Sciatic nerve (tissue), 2 donors: ENCODE data around the gene TMEM161A. TPM values are rescaled to one million over a fixed set of nuclear protein-coding genes. Genes with fewer than 3 reads are reported as not detected.
"Not testable (repeated sequence)": the region's sequence is repeated elsewhere in the genome, so short reads cannot be mapped to it uniquely, and the experiment has no call there.

Experiments used
- ATAC-seq: fragments of 200-7000 bp; cut with Tn5 transposase; one replicate; pipeline ENCODE4 v1.9.1; 2020; ENCODE audit warnings: mild to moderate bottlenecking, moderate library complexity
- DNase-seq: peaks from one replicate; pipeline ENCODE4 v3.0.0-alpha.2; 2020; ENCODE audit warnings: low spot score
- intact Hi-C: fragments of 100-400 bp; cut with DNase I; formaldehyde crosslinking; loops from one replicate; pipeline ENCODE4 v1.14.2; 2022
- total RNA-seq: library from RNA; stranded (reverse); fragmentation: NEBNext Ultra II Directional; extraction: Animal tissue kit (Norgen Biotek cat#: 25700); gene quantifications from one replicate; pipeline ENCODE4 v1.2.1, GENCODE V29; 2021
- donor health status: DM: no; HTN: no; CAD: no.
- donor health status: DM: no; HTN: no; CAD: no.

The TMEM161A gene
- total RNA-seq, 1 donor from 2014 or later = 20.7 TPM

DNA sequence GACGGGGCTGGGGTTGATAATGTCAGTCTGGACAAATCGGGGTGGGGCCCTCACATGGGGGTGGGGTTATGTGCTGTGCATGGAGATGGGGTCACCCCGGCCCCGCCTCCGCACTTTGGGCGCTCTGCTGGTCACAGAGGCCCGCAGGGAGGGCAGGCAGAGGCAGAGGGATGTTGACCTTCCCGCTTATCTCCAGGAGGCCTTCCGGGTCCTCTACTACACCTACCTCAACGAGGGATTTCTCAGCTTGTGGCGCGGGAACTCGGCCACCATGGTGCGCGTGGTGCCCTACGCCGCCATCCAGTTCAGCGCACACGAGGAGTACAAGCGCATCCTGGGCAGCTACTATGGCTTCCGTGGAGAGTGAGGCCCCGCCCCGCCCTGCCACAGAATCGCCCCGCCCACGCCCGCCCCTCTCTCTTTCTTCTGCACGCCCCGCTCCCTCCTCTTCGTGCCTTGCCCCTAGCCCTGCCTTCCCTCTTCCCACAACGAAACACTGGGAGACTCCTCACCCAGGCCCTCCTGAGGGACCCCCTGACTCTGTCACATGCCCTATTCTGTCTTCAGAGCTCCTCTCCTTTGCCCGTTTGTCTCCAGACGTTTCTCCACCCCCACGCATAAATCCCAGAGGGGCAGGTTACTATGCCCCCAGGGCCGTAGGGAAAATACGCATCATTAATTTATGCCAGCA is 32.8 kb downstream of the TMEM161A start:
- ATAC-seq = peak; percentile 90
- DNase-seq = peak; percentile 81
- intact Hi-C loops = no loop called here

DNA sequence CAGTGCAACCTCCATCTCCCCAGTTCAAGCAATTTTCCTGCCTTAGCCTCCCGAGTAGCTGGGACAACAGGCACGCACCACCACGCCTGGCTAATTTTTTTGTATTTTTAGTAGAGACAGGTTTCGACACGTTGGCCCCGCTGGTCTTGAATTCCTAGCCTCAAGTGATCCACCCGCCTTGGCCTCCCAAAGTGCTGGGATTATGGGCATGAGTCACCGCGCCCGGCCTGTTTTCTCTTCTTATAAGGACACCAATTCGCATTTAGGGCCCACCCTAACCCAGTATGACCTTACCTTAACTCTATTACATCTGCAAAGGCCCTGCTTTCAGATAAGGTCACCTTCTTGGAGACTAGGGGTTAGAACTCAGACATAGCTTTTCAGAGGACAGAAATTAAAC is 35.1 kb downstream of the TMEM161A start:
- DNase-seq (no peak), ATAC-seq (no peak)
- intact Hi-C loops = no loop called here

DNA sequence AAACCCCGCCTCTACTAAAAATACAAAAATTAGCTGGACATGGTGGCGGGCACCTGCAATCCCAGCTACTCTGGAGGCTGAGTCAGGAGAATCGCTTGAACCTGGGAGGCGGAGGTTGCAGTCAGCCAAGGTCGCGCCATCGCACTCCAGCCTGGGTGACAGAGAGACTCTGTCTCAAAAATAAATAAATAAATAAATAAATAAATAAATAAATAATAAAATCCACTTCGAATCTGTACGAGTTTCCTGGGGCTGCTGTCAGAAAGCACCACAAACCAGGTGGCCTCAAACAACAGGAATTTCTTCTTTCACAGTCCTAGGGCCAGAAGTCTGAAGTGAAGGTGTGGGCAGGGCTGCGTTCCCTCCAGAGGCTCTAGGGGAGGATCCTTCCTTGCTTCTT is 35.7 kb downstream of the TMEM161A start:
- DNase-seq, intact Hi-C loops, ATAC-seq: not testable (repeated sequence)

DNA sequence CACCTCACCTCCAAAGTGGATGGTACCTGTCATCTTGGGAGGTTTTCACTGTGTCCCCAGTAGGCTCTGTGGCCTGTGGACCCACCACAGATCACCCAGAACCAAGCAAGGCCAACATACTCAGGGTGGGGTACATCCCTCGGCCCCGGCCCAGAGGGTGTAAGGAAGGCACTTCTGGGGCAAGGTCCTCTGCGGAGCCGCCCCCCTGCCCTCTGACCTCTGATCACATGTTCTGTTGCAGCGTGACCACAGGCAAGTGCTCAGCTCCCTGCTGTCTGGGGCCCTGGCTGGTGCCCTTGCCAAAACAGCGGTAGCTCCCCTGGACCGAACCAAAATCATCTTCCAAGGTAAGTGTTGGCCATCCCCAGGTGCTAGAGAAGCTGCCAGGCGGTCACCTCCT is 36.7 kb downstream of the TMEM161A start:
- DNase-seq (no peak), ATAC-seq (no peak)
- intact Hi-C loops = no loop called here

DNA sequence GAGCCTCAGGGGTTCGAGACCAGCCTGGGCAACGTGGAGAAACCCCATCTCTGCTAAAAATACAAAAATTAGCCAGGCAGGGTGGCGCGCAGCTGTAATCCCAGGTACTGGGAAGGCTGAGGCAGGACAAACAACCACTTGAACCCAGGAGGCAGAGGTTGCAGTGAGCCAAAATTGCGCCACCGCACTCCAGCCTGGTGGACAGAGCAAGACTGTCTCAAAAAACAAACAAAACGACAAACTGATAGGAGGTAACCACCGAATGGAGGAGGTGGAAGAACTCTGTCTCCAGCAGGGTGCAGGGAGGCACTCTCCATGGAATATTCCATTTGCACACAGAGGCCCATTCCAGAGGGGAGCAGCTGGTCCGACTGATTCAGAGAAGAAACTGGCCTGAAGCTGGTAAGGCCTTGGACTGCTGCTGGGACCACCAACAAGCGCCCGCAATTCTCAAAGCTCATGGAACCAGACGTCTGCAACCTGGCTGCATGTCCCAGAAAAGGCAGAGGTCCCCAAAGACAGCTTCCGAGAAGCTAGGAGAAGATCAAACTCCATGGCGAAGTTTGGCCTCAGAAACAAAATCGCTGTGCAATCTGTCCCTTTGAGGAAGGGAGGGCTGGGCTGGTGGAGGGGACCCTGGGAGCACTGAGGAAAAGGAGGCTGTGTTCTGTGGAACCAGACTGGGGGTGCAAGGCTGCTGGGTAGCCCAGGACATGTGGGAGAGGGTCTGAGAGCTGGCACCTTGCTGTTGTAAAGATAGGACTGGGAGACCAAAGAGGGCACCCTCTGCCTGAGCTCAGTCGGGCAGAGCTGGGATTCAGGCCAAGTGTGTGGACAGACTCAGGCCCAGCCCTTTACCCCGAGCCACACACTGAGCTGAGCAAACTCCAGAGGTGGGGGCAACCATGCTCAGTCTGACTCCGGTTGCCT is 39.3 kb downstream of the TMEM161A start:
- no peak for DNase-seq
- intact Hi-C loops = no loop called here
- ATAC-seq = peak; percentile 49

DNA sequence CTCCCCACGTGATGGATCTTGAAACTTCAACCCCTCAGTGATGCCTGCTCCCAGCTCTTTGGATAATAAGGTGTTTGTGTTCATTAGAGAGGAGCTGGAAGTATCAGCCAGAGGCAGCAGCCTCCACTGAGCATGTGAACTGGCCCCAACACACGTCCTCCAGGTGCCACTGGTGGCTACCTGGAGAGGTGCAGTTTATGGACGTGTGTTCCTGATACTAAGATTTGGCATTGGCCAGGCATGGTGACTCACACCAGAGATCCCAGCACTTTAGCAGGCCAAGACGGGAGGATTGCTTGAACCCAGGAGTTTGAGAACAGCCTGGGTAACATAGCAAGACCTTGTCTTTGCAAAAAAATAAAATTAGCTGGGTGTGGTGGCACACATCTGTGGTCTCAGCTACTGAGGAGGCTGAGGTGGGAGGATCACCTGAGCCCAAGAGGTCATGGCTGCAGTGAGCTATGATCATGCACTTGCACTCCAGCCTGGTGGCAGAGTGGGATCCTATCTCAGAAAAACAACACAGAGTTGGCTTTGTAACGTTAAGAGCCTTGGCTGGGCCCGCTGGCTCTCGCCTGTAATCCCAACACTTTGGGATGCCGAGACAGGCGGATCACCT is 40.1 kb downstream of the TMEM161A start:
- no peak for DNase-seq
- no peak for ATAC-seq
- intact Hi-C loops = no loop called here

DNA sequence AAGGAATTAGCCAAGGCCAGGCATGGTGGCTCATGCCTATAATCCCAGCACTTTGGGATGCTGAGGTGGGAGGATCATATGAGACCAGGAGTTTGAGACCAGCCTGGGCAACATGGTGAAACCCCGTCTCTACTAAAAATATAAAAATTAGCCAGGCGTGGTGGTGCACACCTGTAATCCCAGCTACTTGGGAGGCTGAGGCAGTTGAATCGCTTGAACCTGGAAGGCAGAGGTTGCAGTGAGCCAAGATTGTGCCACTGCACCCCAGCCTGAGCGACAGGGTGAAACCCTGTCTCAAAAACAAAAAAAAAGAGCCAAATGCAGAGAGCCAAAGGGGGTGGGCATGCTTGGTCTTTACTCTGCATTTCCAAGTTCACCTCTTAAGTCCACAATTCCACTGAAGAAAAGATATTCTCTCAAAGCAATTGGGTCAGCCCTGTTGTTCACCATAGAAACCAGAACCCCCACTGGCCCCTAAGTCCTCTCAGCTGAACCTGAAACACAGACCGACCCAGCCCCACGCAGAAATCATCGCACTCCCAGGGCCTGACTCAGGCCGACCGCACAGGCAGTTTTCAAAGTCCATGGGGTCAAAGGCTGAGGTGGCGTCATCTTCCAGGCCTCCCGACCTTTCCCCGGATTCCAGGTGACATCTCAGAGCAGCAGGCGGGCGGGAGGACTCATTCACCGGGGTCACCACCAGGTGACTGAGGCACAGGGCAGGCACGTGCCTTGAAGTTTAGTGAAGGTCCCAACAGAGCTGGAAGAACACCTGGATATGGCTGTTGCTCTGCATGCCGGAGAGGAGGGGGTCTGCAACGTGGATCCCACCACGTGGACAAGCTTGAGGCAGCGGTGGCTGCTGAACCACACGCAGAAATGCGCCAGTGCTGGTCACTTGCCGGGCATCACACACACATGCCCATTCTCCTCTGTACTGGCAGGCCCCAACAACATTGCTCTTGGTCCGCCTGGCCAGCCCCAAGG is 41.3 kb downstream of the TMEM161A start:
- DNase-seq (no peak), ATAC-seq (no peak)
- intact Hi-C loops = no loop called here

DNA sequence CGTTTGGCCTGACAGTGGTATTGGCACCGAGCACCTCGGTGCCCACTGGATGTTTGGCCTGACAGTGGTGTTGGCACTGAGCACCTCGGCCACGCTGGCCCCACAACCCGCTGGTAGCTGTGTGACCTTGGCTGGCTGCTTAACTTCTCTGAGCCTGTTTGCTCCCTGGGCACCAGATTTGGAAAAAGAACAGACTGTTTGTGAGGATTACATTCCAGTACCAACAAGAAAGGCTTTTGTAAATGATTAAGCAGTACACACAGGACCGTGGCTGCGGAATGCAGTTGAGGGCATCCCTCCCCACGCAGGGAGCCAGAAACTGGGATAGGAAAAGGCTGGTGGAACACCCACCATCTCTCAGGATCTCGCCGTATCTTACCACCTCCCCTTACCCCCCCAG is 42.6 kb downstream of the TMEM161A start:
- ATAC-seq = no peak
- DNase-seq = no peak
- intact Hi-C loops = no loop called here

DNA sequence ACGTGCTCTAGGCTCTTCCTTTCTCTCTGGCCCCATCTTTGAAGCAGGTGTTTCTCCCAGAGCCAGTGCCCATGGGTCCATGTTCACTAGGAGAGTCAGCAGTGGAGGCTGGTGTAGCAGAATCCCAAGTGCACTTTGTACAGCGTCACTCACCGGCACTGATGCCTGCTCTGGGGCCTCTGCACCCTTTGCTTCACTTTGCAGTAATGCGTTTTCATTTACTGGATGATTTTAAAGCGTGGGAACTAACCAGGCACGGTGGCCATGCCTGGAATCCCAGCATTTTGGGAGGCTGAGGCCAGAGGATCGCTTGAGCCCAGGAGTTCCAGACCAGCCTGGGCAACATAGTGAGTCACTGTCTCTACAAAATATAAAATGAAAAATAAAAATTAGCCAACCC is 43.8 kb downstream of the TMEM161A start:
- intact Hi-C loops = no loop called here
- DNase-seq (no peak), ATAC-seq (no peak)

DNA sequence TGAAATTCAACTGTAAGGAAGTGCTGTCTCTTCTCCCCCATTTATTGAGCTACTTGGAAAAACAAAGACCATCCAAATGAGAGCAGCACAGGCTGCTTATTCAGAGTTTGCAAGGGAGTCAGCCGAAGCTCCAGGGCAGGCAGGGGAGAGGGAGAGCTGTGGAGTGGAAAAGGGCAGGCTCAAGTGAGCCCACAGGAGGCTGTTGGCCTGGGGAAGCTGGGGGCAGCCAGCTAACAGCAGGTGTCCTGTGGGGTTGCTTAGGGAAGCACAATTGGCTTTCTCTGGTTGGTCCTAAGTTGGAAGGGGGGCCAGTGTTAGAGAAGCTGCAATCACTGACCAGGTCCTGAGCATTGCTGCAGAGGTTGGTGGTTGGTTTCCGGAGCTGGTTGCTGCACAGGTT is 50.6 kb downstream of the TMEM161A start:
- DNase-seq (no peak), ATAC-seq (no peak)
- intact Hi-C loops = no loop called here

DNA sequence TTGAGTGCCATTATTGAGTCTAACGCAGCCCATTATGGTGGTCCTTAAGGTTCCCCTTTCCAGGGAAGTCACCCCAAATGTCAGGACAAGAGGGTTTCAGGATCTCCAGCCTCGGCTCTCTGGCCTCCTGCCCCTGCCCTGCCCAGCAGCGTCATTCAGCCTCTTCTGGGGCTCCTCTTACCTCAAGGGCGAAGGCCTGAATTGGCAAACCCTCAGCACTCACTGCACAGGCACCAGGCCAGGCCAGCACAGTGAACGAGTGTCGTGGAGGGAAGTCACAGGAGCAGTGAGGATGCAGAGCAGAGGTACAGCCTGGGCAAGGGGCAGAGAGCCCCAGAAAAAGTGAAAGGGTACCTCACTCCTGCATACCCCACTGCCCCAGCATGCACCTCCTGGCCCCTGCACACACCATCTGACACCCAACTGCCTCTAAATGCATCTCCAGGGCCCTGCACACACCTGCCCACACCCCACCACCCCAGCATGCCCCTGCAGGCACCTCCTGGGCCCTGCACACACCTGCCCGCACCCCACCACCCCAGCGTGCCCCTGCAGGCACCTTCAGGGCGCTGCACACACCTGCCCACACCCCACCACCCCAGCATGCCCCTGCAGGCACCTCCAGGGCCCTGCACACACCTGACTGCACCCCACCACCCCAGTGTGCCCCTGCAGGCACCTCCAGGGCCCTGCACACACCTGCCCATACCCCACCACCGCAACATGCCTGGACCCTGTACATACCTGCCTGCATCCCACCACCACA is 54.7 kb downstream of the TMEM161A start:
- DNase-seq (no peak), ATAC-seq (no peak)
- intact Hi-C loops = no loop called here

DNA sequence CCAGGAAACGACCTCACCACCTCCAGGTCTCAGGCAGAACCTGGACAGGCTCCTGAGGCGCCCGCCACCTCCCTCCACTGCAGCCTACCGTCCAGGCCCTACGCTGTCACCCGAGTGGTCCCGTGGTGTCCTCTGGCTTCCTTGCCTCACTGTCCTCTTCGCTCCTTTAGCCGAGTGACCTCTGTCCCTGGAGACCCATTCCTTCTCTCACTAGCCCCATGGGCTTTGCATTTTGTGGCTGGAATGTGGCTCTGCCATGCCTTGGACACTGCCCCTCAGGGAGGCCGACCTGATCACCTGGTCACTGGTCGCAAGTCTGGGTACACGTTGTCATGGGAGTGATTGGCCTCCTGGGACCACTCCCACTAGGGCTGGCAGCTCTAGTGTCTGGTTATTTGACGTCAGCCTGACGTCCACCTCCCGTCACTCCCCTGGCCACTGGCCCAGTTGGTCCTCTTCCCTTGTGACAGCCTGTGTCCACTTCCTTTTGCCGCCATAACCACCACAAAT is 56.6 kb downstream of the TMEM161A start:
- DNase-seq (no peak), ATAC-seq (peak; percentile 40)
- intact Hi-C loops = no loop called here

DNA sequence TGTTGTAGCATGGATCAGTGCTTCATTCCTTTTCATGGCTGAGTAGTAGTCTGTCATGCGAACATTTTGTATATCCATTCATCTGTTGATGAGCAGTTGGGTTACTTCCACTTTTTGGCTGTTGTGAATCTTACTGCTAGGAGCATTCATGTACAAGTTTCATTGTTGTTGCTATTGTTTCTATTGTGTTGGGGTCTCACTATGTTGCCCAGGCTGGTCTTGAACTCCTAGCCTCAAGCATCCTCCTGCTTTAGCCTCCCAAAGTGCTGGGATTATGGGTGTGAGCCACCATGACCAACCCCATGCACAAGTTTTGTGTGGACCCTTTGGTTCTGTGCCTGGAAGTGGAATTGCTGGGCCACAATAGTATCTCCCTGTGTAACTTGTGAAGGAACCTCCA is 58.7 kb downstream of the TMEM161A start:
- ATAC-seq (no peak), DNase-seq (no peak)
- intact Hi-C loops = no loop called here

DNA sequence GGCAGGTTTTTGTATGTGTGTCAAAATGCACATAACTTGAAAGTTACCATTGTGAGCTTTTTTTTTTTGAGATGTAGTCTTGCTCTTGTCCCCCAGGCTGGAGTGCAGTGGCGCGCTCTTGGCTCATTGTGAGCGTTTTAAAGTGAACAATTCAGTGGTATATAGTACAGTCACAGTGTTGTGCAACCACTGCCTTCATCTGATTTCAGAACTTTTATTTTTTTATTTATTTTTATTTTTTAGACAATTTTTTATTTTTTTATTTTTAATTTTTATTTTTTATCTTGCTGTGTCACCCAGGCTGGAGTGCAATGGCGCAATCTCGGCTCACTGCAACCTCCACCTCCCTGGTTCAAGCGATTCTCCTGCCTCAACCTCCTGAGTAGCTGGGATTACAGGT is 59.5 kb downstream of the TMEM161A start:
- intact Hi-C loops = no loop called here
- no peak for DNase-seq
- no peak for ATAC-seq

DNA sequence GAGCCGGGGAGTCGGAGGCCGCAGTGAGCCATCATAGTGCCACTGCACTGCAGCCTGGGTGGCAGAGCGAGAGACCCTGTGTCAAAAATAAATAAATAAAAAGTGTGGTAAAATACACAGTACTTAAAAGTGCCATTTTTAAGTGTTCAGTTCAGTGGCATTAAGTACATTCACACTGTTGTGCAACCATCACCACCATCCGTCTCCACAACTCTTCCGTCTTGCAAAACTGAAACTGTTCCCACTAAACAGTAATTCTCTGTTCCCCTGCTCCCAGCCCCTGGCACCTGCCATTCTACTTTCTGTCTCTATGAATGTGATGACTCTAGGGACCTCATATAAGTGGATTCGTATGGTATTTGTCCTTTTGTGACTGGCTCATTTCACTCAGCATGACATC is 61.2 kb downstream of the TMEM161A start:
- intact Hi-C loops = no loop called here
- DNase-seq (no peak), ATAC-seq (no peak)

DNA sequence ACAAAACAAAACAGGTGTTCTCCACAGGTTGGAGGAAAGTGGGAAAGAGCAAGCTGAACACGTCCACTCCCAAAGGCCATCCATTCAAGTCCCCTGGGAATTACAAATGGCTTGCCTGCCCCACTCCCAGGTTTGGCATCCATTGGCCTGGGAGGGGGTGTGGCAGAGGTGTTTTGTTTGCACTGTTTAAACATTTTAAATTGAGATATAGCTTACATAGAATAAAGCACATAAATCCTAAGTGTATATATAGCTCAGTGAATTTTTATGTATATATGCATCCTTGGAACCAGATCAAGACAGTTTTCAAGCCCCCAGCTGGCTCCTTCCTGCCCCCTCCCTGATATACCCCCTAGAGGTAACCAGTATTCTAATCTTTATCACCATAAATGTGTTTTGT is 61.8 kb downstream of the TMEM161A start:
- intact Hi-C loops = no loop called here
- ATAC-seq = no peak
- DNase-seq = no peak

DNA sequence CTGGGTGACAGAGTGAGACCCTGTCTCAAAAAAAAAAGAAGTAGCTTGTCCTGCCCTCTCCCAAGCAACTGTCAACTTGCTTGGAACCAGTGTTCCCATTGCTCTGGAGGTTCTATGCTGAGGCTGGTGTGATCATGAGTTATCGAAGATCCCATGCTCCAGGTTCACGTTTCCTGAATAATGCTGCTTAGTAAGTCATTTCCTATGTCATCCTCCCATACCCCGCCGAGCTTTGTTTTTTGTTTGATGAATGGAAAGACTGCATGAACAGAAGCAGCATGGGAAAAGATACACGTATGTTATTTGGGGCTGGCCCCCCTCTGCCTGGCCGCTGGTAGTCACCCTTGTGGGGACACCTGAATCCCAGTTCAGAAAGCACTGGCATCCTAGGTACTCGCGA is 63.2 kb downstream of the TMEM161A start:
- DNase-seq (no peak), ATAC-seq (no peak)
- intact Hi-C loops = no loop called here
